D721Med (cell line): ENCODE results near the gene TGFB2.
"Not testable (repeated sequence)": the region's sequence is repeated elsewhere in the genome, so short reads cannot be mapped to it uniquely, and the experiment has no call there.

Experiments used
- DNase-seq: peaks from one replicate; pipeline ENCODE4 v3.0.0; 2011; ENCODE audit warnings: low spot score; ENCODE audit not compliant: insufficient read length
- FAIRE-seq: peaks from 2 replicates; lab custom pipeline; 2011; peaks lifted over from hg19 to GRCh38; lab: Jason Lieb, UNC
- TF ChIP-seq, protein P1 (sequence below): IDR thresholded peaks from 2 replicates; pipeline ENCODE4 v1.5.1; 2012; ENCODE audit warnings: mild to moderate bottlenecking, control low read depth; ENCODE audit not compliant: insufficient read depth; ENCODE audit errors: missing control alignments

Gene TGFB2

DNA sequence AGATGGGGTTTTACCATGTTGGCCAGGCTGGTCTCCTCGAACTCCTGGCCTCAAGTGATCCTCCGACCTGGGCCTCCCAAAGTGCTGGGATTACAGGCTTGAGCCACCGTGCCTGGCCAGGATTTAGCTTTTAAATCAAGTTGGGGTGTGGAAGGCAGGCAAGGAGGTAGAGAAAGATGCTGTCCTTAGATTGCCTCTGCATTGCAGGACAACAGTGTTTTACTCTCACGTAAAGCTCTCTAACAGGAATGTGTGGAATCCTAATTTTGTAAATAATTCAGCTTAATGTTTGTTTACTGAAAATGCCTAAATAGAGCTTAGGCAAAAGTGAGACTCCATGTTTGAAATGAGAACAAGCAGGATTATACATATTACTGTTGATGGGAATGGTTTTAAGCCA, 29.5 kb upstream of the TGFB2 start:
- TF ChIP-seq, protein P1, sequence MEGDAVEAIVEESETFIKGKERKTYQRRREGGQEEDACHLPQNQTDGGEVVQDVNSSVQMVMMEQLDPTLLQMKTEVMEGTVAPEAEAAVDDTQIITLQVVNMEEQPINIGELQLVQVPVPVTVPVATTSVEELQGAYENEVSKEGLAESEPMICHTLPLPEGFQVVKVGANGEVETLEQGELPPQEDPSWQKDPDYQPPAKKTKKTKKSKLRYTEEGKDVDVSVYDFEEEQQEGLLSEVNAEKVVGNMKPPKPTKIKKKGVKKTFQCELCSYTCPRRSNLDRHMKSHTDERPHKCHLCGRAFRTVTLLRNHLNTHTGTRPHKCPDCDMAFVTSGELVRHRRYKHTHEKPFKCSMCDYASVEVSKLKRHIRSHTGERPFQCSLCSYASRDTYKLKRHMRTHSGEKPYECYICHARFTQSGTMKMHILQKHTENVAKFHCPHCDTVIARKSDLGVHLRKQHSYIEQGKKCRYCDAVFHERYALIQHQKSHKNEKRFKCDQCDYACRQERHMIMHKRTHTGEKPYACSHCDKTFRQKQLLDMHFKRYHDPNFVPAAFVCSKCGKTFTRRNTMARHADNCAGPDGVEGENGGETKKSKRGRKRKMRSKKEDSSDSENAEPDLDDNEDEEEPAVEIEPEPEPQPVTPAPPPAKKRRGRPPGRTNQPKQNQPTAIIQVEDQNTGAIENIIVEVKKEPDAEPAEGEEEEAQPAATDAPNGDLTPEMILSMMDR, result no peak
- FAIRE-seq (peak; percentile 53), DNase-seq (no peak)

DNA sequence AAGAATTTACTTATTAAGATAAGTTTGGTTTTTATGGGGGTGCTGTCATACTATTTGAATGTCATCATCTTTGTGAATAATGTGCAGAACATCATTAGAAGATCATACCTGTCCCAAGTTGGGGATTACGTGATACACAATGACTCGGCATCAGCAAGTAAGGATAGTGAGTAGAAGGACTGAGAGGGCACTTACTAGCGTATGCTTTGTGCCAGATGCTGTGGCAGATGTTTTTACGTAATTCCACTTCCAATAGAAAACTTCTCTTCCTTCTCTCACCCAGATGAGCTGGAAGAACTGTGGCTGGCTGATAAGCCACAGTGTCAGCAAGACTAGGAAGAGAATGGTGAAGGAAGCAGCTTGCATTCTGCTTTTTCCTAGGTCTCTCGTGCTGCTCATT, 28.1 kb upstream of the TGFB2 start:
- peak; percentile 90 for FAIRE-seq
- DNase-seq, result no peak
- TF ChIP-seq, protein P1, result no peak

DNA sequence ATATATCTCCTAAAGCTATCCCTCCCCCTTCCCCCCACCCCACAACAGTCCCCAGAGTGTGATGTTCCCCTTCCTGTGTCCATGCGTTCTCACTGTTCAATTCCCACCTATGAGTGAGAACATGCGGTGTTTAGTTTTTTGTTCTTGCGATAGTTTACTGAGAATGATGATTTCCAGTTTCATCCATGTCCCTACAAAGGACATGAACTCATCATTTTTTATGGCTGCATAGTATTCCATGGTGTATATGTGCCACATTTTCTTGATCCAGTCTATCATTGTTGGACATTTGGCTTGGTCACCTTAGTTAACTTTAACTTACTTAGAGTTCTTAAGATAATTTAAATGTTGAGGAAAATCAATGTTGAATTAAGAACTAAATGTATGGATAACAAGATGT, 25.0 kb upstream of the TGFB2 start:
- not testable (repeated sequence) for FAIRE-seq, DNase-seq

DNA sequence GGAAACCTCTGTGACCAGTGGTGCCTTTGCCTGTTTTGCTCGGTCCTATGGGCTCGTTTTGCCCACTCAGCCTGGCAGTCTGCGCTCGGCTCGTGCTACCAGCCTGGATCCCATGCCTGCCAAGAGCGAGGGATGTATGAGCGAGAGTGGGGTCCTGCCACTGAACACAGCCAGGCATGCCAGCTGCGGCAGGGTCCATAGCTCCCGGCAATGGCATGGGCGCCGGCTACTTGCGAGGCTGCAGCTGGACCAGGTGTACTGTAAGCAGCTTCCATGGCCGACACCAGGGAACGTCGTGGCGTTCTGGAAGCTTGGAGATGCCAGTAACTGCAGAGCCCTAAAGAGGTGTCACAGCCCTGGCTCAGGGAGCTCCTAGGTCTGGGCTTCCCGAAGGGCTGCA, 22.4 kb upstream of the TGFB2 start:
- TF ChIP-seq, protein P1, result no peak
- FAIRE-seq (no peak), DNase-seq (no peak)

DNA sequence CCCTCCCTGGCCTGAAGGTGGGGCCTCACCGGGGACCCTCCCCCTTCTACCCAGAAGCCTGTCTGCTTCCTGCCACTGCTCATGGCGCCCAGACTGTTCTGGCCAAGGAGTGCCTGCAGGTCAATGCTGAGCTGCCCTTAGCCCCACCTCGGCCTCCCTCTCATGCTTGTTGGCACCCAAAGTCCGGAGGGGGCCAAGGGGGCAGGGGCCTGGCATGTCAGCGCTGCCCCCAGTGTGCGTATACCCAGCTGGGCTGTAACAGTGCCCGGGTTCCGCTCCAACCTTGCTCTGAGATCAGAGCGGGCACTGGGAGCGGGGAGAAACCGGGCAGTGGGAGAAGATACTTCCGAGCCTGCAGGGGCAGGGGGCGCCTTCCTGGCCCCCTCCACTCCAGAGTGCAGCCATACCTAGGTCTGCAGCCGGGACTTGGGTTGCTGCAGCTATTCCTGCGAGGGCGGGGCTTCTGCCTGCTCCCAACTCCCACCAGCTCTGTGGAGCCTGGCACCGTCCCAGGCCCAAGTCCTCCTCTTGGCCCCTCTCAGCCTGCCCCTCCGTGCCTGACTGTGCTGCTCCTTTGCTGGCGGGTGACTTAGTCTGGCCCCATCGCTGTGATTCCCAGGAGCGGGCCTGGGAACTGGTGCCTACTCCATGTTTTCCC, 21.4 kb upstream of the TGFB2 start:
- no peak for FAIRE-seq
- TF ChIP-seq, protein P1, result no peak

DNA sequence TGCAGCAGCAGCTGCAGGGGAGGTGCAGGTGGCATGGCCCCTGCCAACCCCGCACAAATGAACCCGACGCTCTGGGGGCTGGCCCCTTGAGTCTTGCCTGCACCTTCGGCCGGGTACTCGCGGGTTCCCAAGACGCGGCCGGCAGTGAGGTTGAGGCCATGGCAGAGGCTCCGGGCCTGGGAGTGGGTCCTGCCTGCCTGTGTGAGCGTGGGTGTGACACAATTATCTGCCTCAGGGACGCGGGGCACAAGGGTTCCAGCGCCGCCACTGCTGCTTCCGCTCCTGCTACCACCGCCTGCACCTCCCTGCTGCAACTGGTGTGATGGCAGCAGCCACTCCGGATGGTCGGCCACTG, 20.9 kb upstream of the TGFB2 start:
- TF ChIP-seq, protein P1, result no peak
- DNase-seq (no peak), FAIRE-seq (no peak)

More for the DNA sequence above, 21.4 kb upstream of the TGFB2 start:
- DNase-seq, result no peak

DNA sequence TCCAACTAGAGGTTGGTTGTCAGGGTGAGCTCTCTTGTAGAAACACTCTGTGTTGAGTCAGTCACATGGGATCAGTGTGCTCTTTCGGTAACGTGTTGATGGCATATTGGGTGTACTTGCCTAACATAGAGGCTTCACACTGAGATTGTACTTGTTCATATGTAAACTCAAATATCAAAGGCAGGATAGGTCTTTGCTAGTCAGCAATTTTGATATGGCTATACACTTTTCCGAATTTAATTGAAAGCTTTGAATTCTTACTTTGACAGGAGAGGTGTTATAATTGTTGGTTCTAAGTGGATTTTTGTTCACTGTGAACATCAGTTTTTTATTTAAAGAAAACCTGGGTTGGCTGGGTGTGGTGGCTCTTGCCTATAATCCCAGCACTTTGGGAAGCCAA, 16.4 kb upstream of the TGFB2 start:
- TF ChIP-seq, protein P1, result no peak
- no peak for DNase-seq
- FAIRE-seq, result no peak
